PC-9 (cell line): ENCODE measurements around the gene MTRF1. TPM values are rescaled to one million over a fixed set of nuclear protein-coding genes. Genes with fewer than 3 reads are reported as not detected.

Source experiments
- BruUV-seq: library from RNA; stranded (reverse); fragments of 400-500 nt; replicated peaks from 2 replicates; lab custom pipeline; 2021; lab: Mats Ljungman, UMichigan
- CTCF ChIA-PET: fragments of 300-600 bp; sonication (Branson Sonifier 250); formaldehyde crosslinking; loops from one replicate; lab custom pipeline; 2022; ENCODE audit warnings: antibody characterized with exemption; lab: Charles Lee
- POLR2A ChIA-PET: fragments of 300-600 bp; sonication (Branson Sonifier 250); formaldehyde crosslinking; loops from one replicate; lab custom pipeline; 2022; ENCODE audit warnings: antibody characterized with exemption; ENCODE audit not compliant: unreplicated experiment; lab: Charles Lee
- DNase-seq, 2 experiments: peaks; one replicate each; pipeline versions ENCODE4 v3.0.0 to v3.0.0-alpha.2; 2015 to 2022; ENCODE audit warnings: mixed read lengths in 1 of 2
- H2AFZ ChIP-seq: fragments of 200-600 bp; sonication (generic); 2 replicates; pipeline ENCODE4 v1.8.1; 2017; ENCODE audit warnings: antibody characterized with exemption
- H3F3A ChIP-seq: fragments of 200-600 bp; sonication (generic); 2 replicates; pipeline ENCODE4 v1.8.1; 2017; ENCODE audit warnings: antibody characterized with exemption, mild to moderate bottlenecking, low read depth; ENCODE audit not compliant: insufficient read depth
- H3K27ac ChIP-seq: fragments of 200-600 bp; sonication (generic); 2 replicates; pipeline ENCODE4 v1.6.1; 2016; ENCODE audit warnings: mixed run types
- H3K27me3 ChIP-seq: fragments of 200-600 bp; sonication (generic); 2 replicates; pipeline ENCODE4 v1.6.1; 2016; ENCODE audit warnings: low read depth, mixed run types; ENCODE audit not compliant: insufficient read depth
- H3K36me3 ChIP-seq: fragments of 200-600 bp; sonication (generic); 2 replicates; pipeline ENCODE4 v1.6.1; 2016; ENCODE audit warnings: low read depth, mixed run types
- H3K4me1 ChIP-seq: fragments of 200-600 bp; sonication (generic); replicated peaks from 2 replicates; pipeline ENCODE4 v1.6.1; 2016; ENCODE audit warnings: mixed run types; ENCODE audit not compliant: insufficient read depth
- H3K4me2 ChIP-seq: fragments of 200-600 bp; sonication (generic); 2 replicates; pipeline ENCODE4 v1.6.1; 2017; ENCODE audit warnings: mixed run types
- H3K4me3 ChIP-seq: fragments of 200-600 bp; sonication (generic); 2 replicates; pipeline ENCODE4 v1.6.1; 2016; ENCODE audit warnings: mixed run types
- H3K79me2 ChIP-seq: fragments of 200-600 bp; sonication (generic); 2 replicates; pipeline ENCODE4 v1.6.1; 2017; ENCODE audit warnings: low read depth, mixed run types
- H3K9me2 ChIP-seq: fragments of 200-600 bp; sonication (generic); 2 replicates; pipeline ENCODE4 v1.8.1; 2017; ENCODE audit warnings: mild to moderate bottlenecking; ENCODE audit not compliant: insufficient read depth
- H3K9me3 ChIP-seq: fragments of 200-600 bp; sonication (generic); 2 replicates; pipeline ENCODE4 v1.8.1; 2016; ENCODE audit warnings: low read depth; ENCODE audit not compliant: insufficient read depth
- H4K20me1 ChIP-seq: fragments of 200-600 bp; sonication (generic); 2 replicates; pipeline ENCODE4 v1.8.1; 2017; ENCODE audit not compliant: insufficient read depth
- CTCF ChIP-seq: fragments of 200-600 bp; sonication (generic); conservative IDR thresholded peaks from 2 replicates; pipeline ENCODE4 v1.6.1; 2017; ENCODE audit warnings: mixed run types, antibody characterized with exemption, mild to moderate bottlenecking, moderate library complexity
- EZH2 ChIP-seq: fragments of 200-600 bp; sonication (generic); IDR thresholded peaks from 2 replicates; pipeline ENCODE4 v1.8.0; 2017; ENCODE audit warnings: antibody characterized with exemption, low read depth
- intact Hi-C: fragments of 100-400 bp; cut with micrococcal nuclease; formaldehyde crosslinking; loops from one replicate; pipeline ENCODE4 v1.10.0; 2022; ENCODE audit not compliant: unreplicated experiment
- total RNA-seq: library from RNA; stranded (reverse); gene quantifications from 2 replicates; pipeline ENCODE4 v1.2.3, GENCODE V29; 2021

The MTRF1 gene
- total RNA-seq, 1 experiment from 2014 or later, result 15.8 TPM

- Histone ChIP-seq H4K20me1 (no peaks in the 10 kb centered on the region), H3K4me1 (no peaks in the 10 kb centered on the region), H3F3A (no peaks in the 10 kb centered on the region), H2AFZ (no peak overlapping the region), H3K4me3 (no peak overlapping the region), H3K36me3 (no peaks in the 10 kb centered on the region), H3K9me3 (no peaks in the 10 kb centered on the region), H3K79me2 (no peaks in the 10 kb centered on the region), H3K4me2 (no peak overlapping the region), H3K9me2 (no peaks in the 10 kb centered on the region), H3K27ac (no peak overlapping the region), H3K27me3 (no peaks in the 10 kb centered on the region)
- TF ChIP-seq CTCF (no peak), EZH2 (no peak)
- intact Hi-C loops, result no loop called here
- BruUV-seq, result no TSS peak
- ChIA-PET CTCF (no interaction called here), POLR2A (no interaction called here)
- DNase-seq, result no peak
These were observed 18.8 kb downstream of the MTRF1 start for GRCh38 chr13:41244556-41244955.

GRCh38 chr13:41241626-41242025 is 21.8 kb downstream of the MTRF1 start:
- POLR2A ChIA-PET, result no interaction called here
- H3K9me2 ChIP-seq, result no peaks in the 10 kb centered on the region

GRCh38 chr13:41236369-41236768 is 27.0 kb downstream of the MTRF1 start:
- Histone ChIP-seq H3F3A (no peaks in the 10 kb centered on the region), H3K9me2 (no peaks in the 10 kb centered on the region), H3K4me3 (no peak overlapping the region), H3K79me2 (no peaks in the 10 kb centered on the region), H3K9me3 (no peaks in the 10 kb centered on the region), H3K4me2 (no peak overlapping the region), H4K20me1 (no peaks in the 10 kb centered on the region), H3K27ac (no peak overlapping the region), H3K36me3 (no peaks in the 10 kb centered on the region), H3K4me1 (no peaks in the 10 kb centered on the region), H3K27me3 (no peaks in the 10 kb centered on the region), H2AFZ (no peak overlapping the region)
- DNase-seq, result no peak
- BruUV-seq, result no TSS peak
- no peak for TF ChIP-seq EZH2
- no peak for TF ChIP-seq CTCF
- POLR2A ChIA-PET, result interaction anchor here (0.6 kb wide), 1 partner anchor 35 kb away, joined by 3 read pairs; no protein-coding TSS in a partner anchor
- intact Hi-C loops, result no loop called here
- CTCF ChIA-PET, result no interaction called here

More at GRCh38 chr13:41241626-41242025, 21.8 kb downstream of the MTRF1 start:
- no peaks in the 10 kb centered on the region for H3K4me1 ChIP-seq
- no peak overlapping the region for H3K4me3 ChIP-seq
- no TSS peak for BruUV-seq
- H3K79me2 ChIP-seq, result no peaks in the 10 kb centered on the region
- no peak overlapping the region for H3K27ac ChIP-seq
- intact Hi-C loops, result no loop called here
- no peak overlapping the region for H2AFZ ChIP-seq
- H3K27me3 ChIP-seq, result no peaks in the 10 kb centered on the region
- no peaks in the 10 kb centered on the region for H3K36me3 ChIP-seq
- no peak overlapping the region for H3K4me2 ChIP-seq
- CTCF ChIA-PET, result no interaction called here
- no peaks in the 10 kb centered on the region for H3F3A ChIP-seq
- no peaks in the 10 kb centered on the region for H3K9me3 ChIP-seq
- H4K20me1 ChIP-seq, result no peaks in the 10 kb centered on the region
- DNase-seq, result no peak
- TF ChIP-seq EZH2 (no peak), CTCF (no peak)
